Measurements from ENCODE around the gene GOLPH3L.
"Not testable (repeated sequence)": the region's sequence is repeated elsewhere in the genome, so short reads cannot be mapped to it uniquely, and the experiment has no call there.

GOLPH3L gene

GRCh38 chr1:150654635-150655034, 42.3 kb downstream of the GOLPH3L start:
- DNase-seq, result not testable (repeated sequence)

- no peak for DNase-seq
Measured at GRCh38 chr1:150650193-150650592, 46.8 kb downstream of the GOLPH3L start.

- DNase-seq, result no peak
Measured at GRCh38 chr1:150649441-150650075, 47.4 kb downstream of the GOLPH3L start.

- DNase-seq, result no peak
Measured at GRCh38 chr1:150642296-150642695, 54.7 kb downstream of the GOLPH3L start.

GRCh38 chr1:150641126-150641815, 55.7 kb downstream of the GOLPH3L start:
- not testable (repeated sequence) for DNase-seq

GRCh38 chr1:150638430-150638829, 58.5 kb downstream of the GOLPH3L start:
- not testable (repeated sequence) for DNase-seq

- DNase-seq, result peak; percentile 20
Measured at GRCh38 chr1:150634839-150635622, 61.9 kb downstream of the GOLPH3L start.

- peak; percentile 100 for DNase-seq
Measured at GRCh38 chr1:150629115-150629928, 67.6 kb downstream of the GOLPH3L start, which contains the start of gene ENSA. TSS of gene ENSA (minus strand) at chr1:150629612. CDS start at chr1:150629470, 142 bp downstream.

GRCh38 chr1:150628766-150629114, 68.2 kb downstream of the GOLPH3L start:
- no peak for DNase-seq

- DNase-seq, result no peak
Measured at GRCh38 chr1:150627826-150628410, 69.0 kb downstream of the GOLPH3L start.

GRCh38 chr1:150626150-150626549, 70.8 kb downstream of the GOLPH3L start:
- no peak for DNase-seq

- DNase-seq, result not testable (repeated sequence)
Measured at GRCh38 chr1:150624546-150624945, 72.4 kb downstream of the GOLPH3L start.

GRCh38 chr1:150624134-150624533, 72.8 kb downstream of the GOLPH3L start:
- DNase-seq, result not testable (repeated sequence)

GRCh38 chr1:150622303-150622975, 74.5 kb downstream of the GOLPH3L start:
- peak; percentile 55 for DNase-seq

GRCh38 chr1:150621497-150622302, 75.3 kb downstream of the GOLPH3L start:
- peak; percentile 79 for DNase-seq

- no peak for DNase-seq
Measured at GRCh38 chr1:150620919-150621318, 76.0 kb downstream of the GOLPH3L start.

GRCh38 chr1:150619576-150620509, 77.1 kb downstream of the GOLPH3L start:
- peak; percentile 97 for DNase-seq

GRCh38 chr1:150615346-150616201, 81.4 kb downstream of the GOLPH3L start:
- no peak for DNase-seq

Measured in hematopoietic multipotent progenitor cell treated with erythropoietin and hydrocortisone succinate and interleukin-3 and kit ligand, for 6 days (in vitro differentiated cells).